C4-2B (cell line): ENCODE results near the gene CFTR.

Experiments
- ZFX ChIP-seq: fragments of 450-650 bp; IDR thresholded peaks from 2 replicates; pipeline ENCODE4 v1.6.1; 2017
- TF ChIP-seq, protein P1 (sequence below): fragments of 450-650 bp; conservative IDR thresholded peaks from 2 replicates; pipeline ENCODE4 v1.5.1; 2017; ENCODE audit warnings: mild to moderate bottlenecking

DNA sequence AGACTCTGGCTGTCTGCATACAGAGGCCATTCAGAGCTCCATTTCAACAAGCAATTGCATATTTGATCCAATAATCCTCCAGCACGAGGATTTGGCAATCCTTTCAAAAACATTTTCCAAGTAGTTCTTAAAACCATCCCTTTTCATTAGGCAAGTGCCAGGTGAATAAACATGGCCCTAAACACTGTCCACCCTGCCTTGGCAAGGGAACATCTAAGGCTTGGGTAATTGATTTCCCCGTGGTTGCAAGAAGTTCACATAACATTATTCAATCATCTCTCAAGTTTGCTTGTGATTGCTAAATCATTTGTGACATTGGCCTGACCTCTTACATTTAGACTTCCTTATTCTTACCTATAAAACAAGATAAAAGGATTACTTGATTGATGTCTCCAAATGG, 218.2 kb downstream of the CFTR start:
- TF ChIP-seq, protein P1, sequence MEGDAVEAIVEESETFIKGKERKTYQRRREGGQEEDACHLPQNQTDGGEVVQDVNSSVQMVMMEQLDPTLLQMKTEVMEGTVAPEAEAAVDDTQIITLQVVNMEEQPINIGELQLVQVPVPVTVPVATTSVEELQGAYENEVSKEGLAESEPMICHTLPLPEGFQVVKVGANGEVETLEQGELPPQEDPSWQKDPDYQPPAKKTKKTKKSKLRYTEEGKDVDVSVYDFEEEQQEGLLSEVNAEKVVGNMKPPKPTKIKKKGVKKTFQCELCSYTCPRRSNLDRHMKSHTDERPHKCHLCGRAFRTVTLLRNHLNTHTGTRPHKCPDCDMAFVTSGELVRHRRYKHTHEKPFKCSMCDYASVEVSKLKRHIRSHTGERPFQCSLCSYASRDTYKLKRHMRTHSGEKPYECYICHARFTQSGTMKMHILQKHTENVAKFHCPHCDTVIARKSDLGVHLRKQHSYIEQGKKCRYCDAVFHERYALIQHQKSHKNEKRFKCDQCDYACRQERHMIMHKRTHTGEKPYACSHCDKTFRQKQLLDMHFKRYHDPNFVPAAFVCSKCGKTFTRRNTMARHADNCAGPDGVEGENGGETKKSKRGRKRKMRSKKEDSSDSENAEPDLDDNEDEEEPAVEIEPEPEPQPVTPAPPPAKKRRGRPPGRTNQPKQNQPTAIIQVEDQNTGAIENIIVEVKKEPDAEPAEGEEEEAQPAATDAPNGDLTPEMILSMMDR, result no peak
- TF ChIP-seq ZFX, result no peak
